Measurements from ENCODE around the gene CCSER1.
A peak's percentile ranks its signal among the peaks of the same experiment; 100 is the strongest.

CCSER1 gene

DNA sequence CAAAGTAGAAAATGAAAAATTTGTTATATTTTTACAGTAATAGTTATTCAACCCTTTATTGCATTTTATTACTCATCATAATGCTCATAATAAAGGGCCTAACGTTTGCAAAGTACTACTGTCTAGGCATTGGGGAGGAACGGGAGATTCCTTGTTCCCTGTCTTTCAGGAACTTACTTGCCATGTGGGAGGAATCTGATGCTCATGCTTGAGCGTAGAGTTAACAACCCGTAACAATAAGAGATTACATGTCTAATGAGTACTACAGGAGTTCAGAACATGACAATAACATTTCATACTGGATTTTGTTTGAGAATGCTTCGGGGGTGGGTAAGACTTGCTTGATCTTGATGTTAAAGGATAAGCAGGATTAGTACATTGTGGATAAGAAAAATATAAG lies 2.9 kb downstream of the CCSER1 start:
- DNase-seq = no peak

DNA sequence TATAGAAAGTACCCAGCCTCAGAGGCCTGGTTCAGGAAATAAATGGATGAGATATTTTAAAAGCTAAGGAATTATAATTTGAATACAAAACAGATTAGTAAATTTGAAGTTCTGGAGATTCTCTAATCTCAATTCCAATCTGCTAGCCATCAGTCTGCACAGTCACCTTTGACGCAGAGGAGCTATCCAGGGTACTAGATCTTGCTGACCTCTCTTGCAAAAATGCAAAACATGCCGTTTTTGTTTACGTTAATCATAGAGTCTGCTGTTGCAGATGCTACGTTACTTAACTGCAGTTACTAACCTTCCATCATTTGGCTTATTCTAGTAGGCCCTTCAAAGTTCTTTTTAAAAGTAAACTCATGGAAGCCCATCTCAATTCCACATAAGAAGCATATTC lies 10.4 kb downstream of the CCSER1 start:
- DNase-seq = no peak

DNA sequence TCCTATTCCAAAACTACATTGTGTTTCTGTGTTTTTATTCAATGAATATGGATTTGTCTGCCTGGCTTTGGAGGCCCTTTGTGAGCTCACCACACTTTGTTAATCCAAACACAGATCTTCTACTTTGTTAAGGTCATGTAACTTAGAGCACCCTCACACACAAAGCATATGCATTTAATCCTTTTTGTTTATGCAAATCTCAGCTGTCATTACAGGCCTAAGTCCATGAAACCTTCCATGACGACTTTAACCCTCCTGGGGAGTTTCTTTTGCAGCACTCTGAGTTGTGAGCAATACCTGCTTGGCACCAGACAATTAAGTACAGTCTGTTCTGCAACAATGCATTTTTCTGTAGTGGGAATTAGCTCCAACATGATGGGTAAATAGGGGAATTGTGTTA lies 14.9 kb downstream of the CCSER1 start:
- no peak for DNase-seq

DNA sequence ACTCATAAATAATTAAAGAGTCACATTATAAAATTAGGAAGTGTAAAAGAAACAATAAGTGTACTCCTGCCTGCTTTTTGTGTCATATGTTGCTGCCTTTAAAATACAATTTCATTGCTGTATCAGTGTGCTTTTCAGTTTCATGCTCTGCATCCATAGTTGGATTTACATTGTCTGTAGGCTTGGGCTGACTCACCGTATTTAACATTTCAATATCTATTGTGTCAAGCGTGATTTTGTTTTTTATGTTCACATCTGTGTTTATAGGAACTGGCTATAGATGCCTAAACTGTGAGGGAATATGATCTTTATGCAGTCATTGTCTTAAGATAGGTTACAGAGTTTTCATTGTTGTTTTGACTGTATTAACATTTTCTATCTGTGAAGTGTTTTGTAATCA lies 18.1 kb downstream of the CCSER1 start:
- DNase-seq = no peak

DNA sequence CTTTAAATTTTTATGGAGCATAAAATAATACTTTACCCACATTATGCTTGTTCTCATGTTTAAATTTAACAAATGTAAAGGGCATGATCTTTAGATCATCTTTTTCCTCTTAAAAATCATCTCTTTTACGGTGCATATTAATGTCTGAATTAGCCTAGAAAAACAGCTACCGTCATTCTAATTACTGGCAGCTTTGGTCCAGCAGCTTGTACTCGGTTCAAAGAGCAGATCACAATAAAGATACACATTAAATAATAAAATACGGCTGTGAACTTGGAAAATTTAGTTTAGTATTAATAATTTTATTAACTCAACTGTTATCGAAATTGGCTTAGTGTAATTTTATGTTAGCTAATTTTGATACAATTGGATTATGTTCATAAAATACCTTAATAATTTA lies 19.1 kb downstream of the CCSER1 start:
- DNase-seq = no peak

DNA sequence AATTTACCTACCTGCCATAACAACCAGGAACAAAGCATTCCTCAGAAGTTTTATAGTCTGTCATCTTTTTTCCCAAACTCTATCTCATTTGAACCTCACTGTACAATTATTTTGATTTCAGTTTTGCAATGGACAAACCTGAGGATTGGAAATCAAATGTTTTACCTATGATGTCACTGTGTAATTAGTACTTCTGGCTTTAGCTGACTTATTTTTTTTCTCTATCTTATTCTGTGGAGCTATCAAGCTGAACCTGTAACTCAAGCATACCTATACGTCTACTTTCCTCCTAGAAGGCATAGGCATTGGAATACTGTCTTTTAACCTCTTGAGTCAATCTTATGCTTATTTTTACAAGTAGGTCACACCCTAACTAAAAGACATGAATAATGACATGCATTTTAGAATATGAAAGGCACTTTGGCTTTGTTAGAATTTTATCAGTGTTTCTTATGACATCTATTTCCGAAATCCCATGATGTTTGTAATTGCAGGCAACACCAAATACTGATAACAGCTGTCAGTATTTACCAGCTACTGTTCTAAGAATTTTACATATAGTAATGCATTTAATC lies 21.5 kb downstream of the CCSER1 start:
- DNase-seq = no peak

DNA sequence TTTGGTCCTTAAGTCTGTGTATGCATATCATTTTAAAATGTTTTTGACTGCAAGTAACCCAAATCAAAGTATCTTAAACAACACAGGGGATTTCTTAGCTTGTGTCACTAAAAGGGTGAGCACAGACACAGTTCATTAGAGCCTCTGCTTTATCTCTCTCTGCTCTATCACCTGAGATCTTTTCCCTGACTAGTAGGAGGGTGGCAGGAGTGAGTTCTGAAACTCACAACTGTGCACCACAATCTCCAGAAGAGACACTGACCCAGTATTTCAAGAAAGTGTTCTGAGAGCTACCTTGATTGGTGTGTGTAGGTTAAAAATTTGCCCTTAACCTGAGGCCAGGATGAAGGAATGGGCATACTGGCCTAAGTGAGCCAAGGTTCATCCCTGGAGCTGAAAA lies 24.8 kb downstream of the CCSER1 start:
- DNase-seq = no peak

DNA sequence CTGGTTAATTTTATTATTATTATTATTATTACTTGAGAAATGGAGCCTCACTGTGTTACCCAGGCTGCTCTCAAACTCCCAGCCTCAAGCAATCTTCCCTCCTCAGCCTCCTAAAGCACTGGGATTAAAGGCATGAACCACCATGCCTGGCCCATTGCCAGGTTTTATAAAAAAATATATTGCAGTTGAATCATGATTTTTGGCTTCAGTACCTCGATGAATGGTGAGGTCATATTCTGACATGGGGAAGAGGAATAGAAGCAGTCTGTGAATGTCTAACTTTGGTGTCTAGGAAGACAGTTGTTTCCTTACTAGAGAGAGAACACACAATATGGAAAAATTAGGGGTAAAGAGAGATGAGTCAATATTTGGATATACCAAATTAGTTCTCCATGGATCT lies 32.0 kb downstream of the CCSER1 start:
- no peak for DNase-seq

DNA sequence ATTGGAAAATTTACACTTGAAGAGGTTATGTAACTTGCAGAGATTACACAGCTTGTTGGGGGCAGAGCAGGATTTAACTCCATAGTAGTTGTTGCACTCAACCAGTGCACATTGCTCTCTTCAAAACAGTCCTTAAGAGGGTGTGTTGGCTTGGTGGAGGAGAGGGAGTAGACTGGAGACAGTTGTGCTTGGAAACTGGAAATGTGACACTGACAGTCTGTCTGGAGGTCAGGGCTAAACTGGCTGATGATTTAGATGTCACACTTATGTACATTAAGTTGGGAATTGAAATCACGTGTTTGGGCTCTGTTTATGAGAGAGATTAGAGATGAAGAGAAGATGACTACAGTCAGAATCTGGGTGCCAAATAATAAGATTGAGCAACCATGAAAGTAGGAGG lies 32.9 kb downstream of the CCSER1 start:
- no peak for DNase-seq

- DNase-seq = no peak
Observed at GRCh38 chr4:90162566-90162965, 35.4 kb downstream of the CCSER1 start.

DNA sequence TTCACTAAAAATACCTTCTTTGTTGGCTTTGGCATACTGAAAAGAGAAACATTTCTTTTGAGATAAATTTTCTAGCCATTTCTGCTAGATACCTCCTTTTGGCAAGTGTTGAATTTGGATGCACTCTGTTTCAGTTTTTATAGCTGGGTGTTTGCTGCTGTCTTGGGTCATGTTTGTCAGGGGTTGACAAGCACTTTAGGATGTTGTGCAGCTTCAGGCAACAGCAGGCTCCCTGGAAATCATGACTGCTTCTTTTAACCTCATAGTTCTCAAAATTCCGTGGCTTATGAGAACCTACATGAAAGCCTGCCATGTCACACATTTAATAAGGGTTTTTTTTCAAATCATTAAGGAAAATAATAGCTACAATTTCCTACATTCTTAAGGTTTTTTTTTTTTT lies 36.7 kb downstream of the CCSER1 start:
- no peak for DNase-seq

- no peak for DNase-seq
Observed at GRCh38 chr4:90165883-90166282, 38.7 kb downstream of the CCSER1 start.

- no peak for DNase-seq
Observed at GRCh38 chr4:90171491-90171890, 44.3 kb downstream of the CCSER1 start.

- no peak for DNase-seq
Observed at GRCh38 chr4:90174621-90175023, 47.4 kb downstream of the CCSER1 start.

GRCh38 chr4:90181644-90182043 lies 54.5 kb downstream of the CCSER1 start:
- DNase-seq = no peak

GRCh38 chr4:90183254-90183653 lies 56.1 kb downstream of the CCSER1 start:
- no peak for DNase-seq

DNA sequence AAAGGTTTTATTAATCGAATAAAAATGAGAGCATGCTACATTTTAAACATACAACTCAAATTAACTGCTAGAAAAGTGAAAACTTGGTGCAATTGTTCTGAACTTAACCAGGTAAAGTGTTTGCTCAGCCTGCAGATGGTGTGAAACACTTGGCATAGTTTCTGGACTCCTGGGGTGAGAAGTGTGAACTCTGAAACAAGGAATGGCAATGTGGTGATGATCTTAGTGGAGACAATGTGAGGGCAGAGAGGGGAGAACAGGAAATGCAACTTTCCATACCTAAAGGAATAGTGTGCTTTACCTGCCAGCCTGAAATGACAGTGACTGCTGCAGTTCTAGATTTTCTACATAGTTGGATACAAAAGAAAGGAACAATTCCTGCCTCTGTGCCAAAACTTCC lies 57.4 kb downstream of the CCSER1 start:
- no peak for DNase-seq

- no peak for DNase-seq
Observed at GRCh38 chr4:90185416-90185815, 58.2 kb downstream of the CCSER1 start.

DNA sequence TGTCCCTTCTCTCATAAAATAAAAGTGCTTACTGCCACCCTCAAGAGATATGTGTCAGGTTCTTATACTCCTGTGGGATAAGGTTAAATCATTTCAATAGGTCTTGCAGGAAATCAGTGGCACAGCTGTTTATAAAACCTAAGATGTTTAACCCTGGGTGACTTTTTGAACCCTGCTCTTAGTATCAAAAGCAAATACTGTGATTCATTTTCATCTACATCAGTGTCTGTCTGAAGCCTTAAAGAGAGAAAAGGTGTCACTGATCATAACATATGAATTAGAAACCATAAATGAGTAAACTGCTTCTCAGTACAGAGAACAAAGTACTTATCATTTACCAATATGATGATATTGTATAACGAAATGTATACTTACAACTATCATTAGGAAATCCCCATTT lies 59.0 kb downstream of the CCSER1 start:
- no peak for DNase-seq

- peak; percentile 13 for DNase-seq
Observed at GRCh38 chr4:90187148-90187884, 60.1 kb downstream of the CCSER1 start.

DNA sequence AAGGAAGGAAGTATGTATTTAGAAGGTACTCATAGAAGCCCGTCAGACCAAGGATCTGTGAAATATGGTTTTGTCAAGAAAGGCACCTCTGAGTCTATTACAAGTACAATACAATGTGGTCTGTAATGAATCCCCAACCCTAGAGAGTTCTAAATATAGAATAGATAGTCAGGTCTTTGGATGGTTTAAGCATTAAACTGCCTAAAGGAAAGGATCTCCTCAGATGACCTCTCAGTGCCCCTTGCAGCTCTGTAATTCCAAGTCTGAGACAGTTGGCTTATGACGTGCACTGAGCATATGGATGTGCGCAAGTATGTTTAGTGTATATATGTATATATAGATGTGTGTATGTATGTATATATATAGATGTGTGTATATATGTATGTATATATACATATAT lies 62.0 kb downstream of the CCSER1 start:
- no peak for DNase-seq

DNA sequence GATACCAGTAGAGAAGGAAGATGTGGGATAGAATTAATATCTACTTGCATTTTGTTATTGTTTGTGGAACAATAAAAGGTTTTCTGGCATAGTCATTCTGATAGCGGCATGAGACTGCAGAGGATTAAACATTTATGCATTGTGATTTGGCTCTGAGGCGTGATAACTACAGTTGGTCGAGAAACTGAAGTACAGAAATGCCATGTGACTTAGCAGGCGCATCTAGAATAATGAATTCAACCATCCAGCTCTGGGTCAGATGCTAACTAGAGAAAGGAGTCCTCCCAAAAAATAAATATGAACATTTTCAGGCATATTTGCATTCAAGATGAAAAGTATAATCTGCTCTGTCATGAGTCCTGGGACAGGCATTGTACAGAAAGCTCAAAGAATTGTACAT lies 62.8 kb downstream of the CCSER1 start:
- no peak for DNase-seq

DNA sequence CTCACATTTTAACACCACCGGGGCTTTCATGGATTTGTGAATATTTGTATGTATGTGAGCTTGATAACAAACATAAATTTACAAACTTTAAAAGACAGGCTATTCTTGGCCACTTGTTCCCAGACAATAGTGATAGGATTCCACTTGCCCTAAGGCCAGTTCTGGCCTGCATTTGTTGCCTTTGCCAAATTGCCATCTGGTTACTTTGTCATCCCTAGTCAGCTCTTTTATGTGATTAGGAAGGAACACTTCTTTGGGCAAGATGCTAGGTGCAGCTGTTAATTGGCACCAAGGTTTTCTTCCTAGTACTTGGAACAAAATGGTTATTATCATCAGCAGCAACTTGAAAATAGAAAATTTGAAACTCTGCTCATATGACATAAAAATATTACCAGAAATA lies 63.3 kb downstream of the CCSER1 start:
- no peak for DNase-seq

- DNase-seq = no peak
Observed at GRCh38 chr4:90198086-90198847, 71.1 kb downstream of the CCSER1 start.

Measured in NCI-H524 treated with DMSO at 0.1 percent for 48 hours (cell line).